Measurements from ENCODE around the gene CPSF2. TPM values are rescaled to one million over a fixed set of nuclear protein-coding genes. Genes with fewer than 3 reads are reported as not detected.
"Not testable (repeated sequence)": the region's sequence is repeated elsewhere in the genome, so short reads cannot be mapped to it uniquely, and the experiment has no call there.

CPSF2 gene
- total RNA-seq, 1 experiment from 2014 or later, result 129 TPM

- no peaks in the 10 kb centered on the region for H3K36me3 ChIP-seq (ENCODE audit: insufficient read depth, low read length, poor library complexity, severe bottlenecking)
- no peaks in the 10 kb centered on the region for H3K9me3 ChIP-seq (ENCODE audit: low read depth, low read length, poor library complexity, severe bottlenecking)
- CTCF ChIA-PET, result no interaction called here
- no peaks in the 10 kb centered on the region for H3K4me1 ChIP-seq (ENCODE audit: insufficient read depth, low read length, poor library complexity, severe bottlenecking)
- intact Hi-C loops (cut with micrococcal nuclease; ENCODE audit: unreplicated experiment), result no loop called here
- no TSS peak for BruUV-seq (replicated peaks)
- no peaks in the 10 kb centered on the region for H3K27me3 ChIP-seq (replicated peaks; ENCODE audit: insufficient read depth, low read depth, low read length, poor library complexity)
- no peak for TF ChIP-seq CTCF (conservative IDR thresholded peaks at IDR 0.05; ENCODE audit: low read depth, low read length)
- no peak for TF ChIP-seq EZH2 (IDR thresholded peaks at IDR 0.05; ENCODE audit: borderline replicate concordance, low read depth, low read length, poor library complexity, severe bottlenecking)
- POLR2A ChIA-PET (ENCODE audit: low non-redundant PET), result no interaction called here
- no peak overlapping the region for H3K27ac ChIP-seq (ENCODE audit: low read depth, low read length, poor library complexity, severe bottlenecking)
- no peak for DNase-seq (ENCODE audit: low spot score)
- H3K4me3 ChIP-seq (ENCODE audit: low read depth, low read length, poor library complexity, severe bottlenecking), result no peak overlapping the region
These were observed 51.9 kb downstream of the CPSF2 start for GRCh38 chr14:92173668-92174067.

- H3K4me1 ChIP-seq (ENCODE audit: insufficient read depth, low read length, poor library complexity, severe bottlenecking), result no peaks in the 10 kb centered on the region
- intact Hi-C loops (cut with micrococcal nuclease; ENCODE audit: unreplicated experiment), result no loop called here
- no peak for DNase-seq (ENCODE audit: low spot score)
- H3K27ac ChIP-seq (ENCODE audit: low read depth, low read length, poor library complexity, severe bottlenecking), result no peak overlapping the region
- CTCF ChIA-PET, result no interaction called here
- H3K36me3 ChIP-seq (ENCODE audit: insufficient read depth, low read length, poor library complexity, severe bottlenecking), result no peaks in the 10 kb centered on the region
- POLR2A ChIA-PET (ENCODE audit: low non-redundant PET), result no interaction called here
- H3K9me3 ChIP-seq (ENCODE audit: low read depth, low read length, poor library complexity, severe bottlenecking), result no peaks in the 10 kb centered on the region
- no peaks in the 10 kb centered on the region for H3K27me3 ChIP-seq (replicated peaks; ENCODE audit: insufficient read depth, low read depth, low read length, poor library complexity)
- TF ChIP-seq EZH2 (IDR thresholded peaks at IDR 0.05; ENCODE audit: borderline replicate concordance, low read depth, low read length, poor library complexity, severe bottlenecking) (no peak), CTCF (conservative IDR thresholded peaks at IDR 0.05; ENCODE audit: low read depth, low read length) (no peak)
- no peak overlapping the region for H3K4me3 ChIP-seq (ENCODE audit: low read depth, low read length, poor library complexity, severe bottlenecking)
- BruUV-seq (replicated peaks), result no TSS peak
These were observed 54.0 kb downstream of the CPSF2 start for GRCh38 chr14:92175811-92176210.

DNA sequence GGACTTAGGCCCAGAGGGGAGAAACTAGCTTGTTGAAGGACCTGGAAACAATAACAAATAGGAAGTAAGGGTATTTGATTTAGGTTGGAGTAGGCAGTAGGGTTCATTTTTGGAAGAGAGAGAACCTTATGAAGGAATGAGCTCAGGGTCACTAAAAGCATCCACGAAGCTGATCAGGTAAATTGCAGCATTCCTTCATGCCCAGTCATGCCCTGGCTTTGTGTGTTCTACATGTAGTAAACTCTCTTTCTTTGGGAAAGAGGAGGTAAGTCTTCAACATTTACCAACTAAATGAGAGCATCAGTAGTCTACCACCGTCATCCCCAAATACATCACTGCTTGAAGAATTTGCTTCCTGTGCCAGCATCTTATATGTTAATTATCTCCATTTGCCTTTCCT is 54.7 kb downstream of the CPSF2 start:
- intact Hi-C loops (cut with micrococcal nuclease; ENCODE audit: unreplicated experiment), result no loop called here
- TF ChIP-seq CTCF (conservative IDR thresholded peaks at IDR 0.05; ENCODE audit: low read depth, low read length) (no peak), EZH2 (IDR thresholded peaks at IDR 0.05; ENCODE audit: borderline replicate concordance, low read depth, low read length, poor library complexity, severe bottlenecking) (no peak)
- ChIA-PET CTCF (no interaction called here), POLR2A (ENCODE audit: low non-redundant PET) (no interaction called here)
- BruUV-seq (replicated peaks), result no TSS peak
- DNase-seq (ENCODE audit: low spot score), result no peak
- no peaks in the 10 kb centered on the region for H3K4me1 ChIP-seq (ENCODE audit: insufficient read depth, low read length, poor library complexity, severe bottlenecking)
- no peaks in the 10 kb centered on the region for H3K36me3 ChIP-seq (ENCODE audit: insufficient read depth, low read length, poor library complexity, severe bottlenecking)
- no peak overlapping the region for H3K4me3 ChIP-seq (ENCODE audit: low read depth, low read length, poor library complexity, severe bottlenecking)
- H3K27me3 ChIP-seq (replicated peaks; ENCODE audit: insufficient read depth, low read depth, low read length, poor library complexity), result no peaks in the 10 kb centered on the region
- no peaks in the 10 kb centered on the region for H3K9me3 ChIP-seq (ENCODE audit: low read depth, low read length, poor library complexity, severe bottlenecking)
- H3K27ac ChIP-seq (ENCODE audit: low read depth, low read length, poor library complexity, severe bottlenecking), result no peak overlapping the region

GRCh38 chr14:92179178-92179577 is 57.4 kb downstream of the CPSF2 start:
- CTCF ChIA-PET, result interaction anchor here (1.0 kb wide), 1 partner anchor 30 kb away, joined by 6 read pairs; no protein-coding TSS in a partner anchor
- H3K4me1 ChIP-seq (ENCODE audit: insufficient read depth, low read length, poor library complexity, severe bottlenecking); H3K36me3 ChIP-seq (ENCODE audit: insufficient read depth, low read length, poor library complexity, severe bottlenecking); POLR2A ChIA-PET (ENCODE audit: low non-redundant PET); H3K27me3 ChIP-seq (replicated peaks; ENCODE audit: insufficient read depth, low read depth, low read length, poor library complexity); BruUV-seq (replicated peaks); H3K4me3 ChIP-seq (ENCODE audit: low read depth, low read length, poor library complexity, severe bottlenecking); H3K27ac ChIP-seq (ENCODE audit: low read depth, low read length, poor library complexity, severe bottlenecking); DNase-seq (ENCODE audit: low spot score); H3K9me3 ChIP-seq (ENCODE audit: low read depth, low read length, poor library complexity, severe bottlenecking); intact Hi-C loops (cut with micrococcal nuclease; ENCODE audit: unreplicated experiment): not testable (repeated sequence)
